ENCODE measurements around the gene AP1M1.

Gene AP1M1

DNA sequence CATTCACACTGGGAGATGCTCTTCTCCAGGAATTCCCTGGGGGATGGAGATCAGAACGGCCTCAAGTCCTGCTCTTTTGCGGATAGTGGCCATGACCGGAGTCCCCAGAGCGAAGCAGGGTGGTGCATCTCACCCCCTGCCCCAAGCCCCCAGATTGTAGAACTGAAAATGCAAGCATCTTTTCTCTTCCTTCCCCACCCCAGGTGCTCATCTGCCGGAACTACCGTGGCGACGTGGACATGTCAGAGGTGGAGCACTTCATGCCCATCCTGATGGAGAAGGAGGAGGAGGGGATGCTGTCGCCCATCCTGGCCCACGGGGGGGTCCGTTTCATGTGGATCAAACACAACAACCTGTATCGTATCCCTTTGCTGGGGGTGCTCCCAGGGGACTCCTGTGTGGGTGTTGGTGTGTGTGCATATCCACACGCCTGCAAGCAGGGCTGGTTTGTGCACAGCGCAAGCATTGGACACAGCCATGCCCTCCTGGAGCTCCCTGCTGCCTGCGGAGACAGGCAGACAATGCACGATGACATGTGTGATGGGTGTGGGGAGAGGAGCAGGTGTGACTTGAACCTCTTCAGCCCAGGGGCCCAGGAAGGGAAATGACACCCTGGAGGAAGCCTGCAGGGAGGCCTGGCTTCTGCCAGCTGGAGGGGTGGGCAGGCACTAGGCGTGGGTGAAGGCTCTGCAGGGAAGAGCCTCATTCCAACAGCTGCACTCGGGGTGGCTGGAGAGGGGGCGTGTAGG lies 5.7 kb downstream of the AP1M1 start:
- no peak overlapping the region for H3K4me3 ChIP-seq (ENCODE audit: low read depth, low read length)
- TF ChIP-seq, protein P1, sequence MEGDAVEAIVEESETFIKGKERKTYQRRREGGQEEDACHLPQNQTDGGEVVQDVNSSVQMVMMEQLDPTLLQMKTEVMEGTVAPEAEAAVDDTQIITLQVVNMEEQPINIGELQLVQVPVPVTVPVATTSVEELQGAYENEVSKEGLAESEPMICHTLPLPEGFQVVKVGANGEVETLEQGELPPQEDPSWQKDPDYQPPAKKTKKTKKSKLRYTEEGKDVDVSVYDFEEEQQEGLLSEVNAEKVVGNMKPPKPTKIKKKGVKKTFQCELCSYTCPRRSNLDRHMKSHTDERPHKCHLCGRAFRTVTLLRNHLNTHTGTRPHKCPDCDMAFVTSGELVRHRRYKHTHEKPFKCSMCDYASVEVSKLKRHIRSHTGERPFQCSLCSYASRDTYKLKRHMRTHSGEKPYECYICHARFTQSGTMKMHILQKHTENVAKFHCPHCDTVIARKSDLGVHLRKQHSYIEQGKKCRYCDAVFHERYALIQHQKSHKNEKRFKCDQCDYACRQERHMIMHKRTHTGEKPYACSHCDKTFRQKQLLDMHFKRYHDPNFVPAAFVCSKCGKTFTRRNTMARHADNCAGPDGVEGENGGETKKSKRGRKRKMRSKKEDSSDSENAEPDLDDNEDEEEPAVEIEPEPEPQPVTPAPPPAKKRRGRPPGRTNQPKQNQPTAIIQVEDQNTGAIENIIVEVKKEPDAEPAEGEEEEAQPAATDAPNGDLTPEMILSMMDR (IDR thresholded peaks at IDR 0.05; ENCODE audit: borderline replicate concordance, insufficient read depth, low read depth, low read length) = no peak

DNA sequence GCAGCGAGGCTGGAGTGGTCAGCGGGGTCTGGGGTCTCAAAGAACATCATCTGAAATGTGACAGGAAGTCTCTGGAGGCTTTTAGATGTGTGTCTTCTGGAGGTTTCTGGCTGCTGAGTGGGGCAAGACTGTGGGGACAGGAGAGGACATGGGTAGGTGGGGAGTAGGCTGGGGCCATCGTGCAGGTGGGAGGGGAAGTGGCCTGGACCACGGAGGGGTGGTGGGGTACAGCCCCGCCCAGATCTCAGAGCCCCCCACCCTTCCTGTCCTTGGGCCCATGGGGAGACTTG lies 6.2 kb downstream of the AP1M1 start:
- TF ChIP-seq, protein P1 (IDR thresholded peaks at IDR 0.05; ENCODE audit: borderline replicate concordance, insufficient read depth, low read depth, low read length) = no peak

DNA sequence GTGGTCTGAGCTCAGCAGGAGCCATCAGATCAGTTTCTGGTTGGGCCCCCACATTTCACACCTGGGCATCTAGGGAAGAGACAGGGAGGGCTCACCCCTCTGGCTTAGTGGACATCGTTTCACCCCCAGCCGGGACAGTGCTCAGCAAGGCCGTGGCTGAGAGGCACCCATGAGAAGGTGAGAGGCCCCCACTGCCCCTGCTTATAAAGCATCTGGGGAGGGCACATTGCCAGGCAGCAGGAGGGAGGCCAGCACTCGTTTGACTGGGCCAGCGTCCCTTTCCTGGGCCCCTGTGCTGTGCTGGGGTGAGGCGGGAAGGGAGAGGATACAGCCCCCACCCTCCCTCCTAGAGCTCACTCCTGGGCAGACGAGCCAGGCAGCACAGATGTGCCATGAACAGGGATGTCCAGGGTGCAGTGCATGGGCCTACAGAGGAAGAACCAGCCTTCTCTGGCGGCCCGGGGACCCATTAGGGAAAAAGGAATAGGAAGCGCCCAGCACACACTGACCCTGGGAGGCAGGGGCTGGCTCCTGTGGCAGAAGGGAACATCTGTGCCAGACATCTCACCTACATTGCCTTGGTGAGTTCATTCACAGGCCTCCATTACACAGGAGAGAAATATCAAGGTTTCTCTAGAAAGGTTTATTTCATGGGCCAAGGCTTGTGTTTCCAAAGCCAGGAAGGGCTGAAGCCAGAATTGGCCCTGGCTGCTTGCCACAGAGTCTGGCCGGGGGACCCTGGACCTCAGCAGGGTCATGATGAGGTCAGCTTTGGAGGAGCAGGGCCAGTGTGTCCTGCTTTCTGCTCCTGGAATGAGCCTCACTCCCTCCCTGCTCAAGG lies 7.7 kb downstream of the AP1M1 start:
- no peak overlapping the region for H3K4me3 ChIP-seq (ENCODE audit: low read depth, low read length)
- TF ChIP-seq, protein P1 (IDR thresholded peaks at IDR 0.05; ENCODE audit: borderline replicate concordance, insufficient read depth, low read depth, low read length) = no peak

More for the DNA sequence above, 6.2 kb downstream of the AP1M1 start:
- no peak overlapping the region for H3K4me3 ChIP-seq (ENCODE audit: low read depth, low read length)

DNA sequence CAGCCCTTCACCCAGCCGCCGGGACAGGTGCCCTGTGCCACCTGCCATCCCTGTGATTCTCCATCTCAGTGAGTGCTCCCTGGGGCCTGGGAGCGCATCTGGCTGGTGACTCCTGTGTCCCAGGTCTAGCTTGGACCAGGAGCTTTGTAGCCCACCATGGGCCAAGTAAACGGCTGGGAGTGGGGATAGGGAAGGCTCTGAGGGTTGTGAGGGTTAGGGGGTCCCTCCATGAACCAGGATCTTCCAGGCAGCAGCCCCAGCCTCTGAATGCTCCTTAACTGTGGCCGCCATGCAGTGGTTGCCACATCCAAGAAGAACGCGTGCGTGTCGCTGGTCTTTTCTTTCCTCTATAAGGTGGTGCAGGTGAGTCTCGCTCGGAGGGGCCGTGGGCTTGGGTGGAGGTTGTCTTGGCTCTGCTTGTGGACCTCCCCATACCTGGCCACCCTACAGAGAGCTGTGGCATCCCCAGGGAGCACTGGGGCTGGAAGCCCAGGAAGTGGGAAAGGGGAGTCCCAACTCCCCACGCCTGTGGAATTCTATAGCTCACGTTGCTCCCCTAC lies 8.4 kb downstream of the AP1M1 start:
- TF ChIP-seq, protein P1 (IDR thresholded peaks at IDR 0.05; ENCODE audit: borderline replicate concordance, insufficient read depth, low read depth, low read length) = no peak
- no peak overlapping the region for H3K4me3 ChIP-seq (ENCODE audit: low read depth, low read length)

DNA sequence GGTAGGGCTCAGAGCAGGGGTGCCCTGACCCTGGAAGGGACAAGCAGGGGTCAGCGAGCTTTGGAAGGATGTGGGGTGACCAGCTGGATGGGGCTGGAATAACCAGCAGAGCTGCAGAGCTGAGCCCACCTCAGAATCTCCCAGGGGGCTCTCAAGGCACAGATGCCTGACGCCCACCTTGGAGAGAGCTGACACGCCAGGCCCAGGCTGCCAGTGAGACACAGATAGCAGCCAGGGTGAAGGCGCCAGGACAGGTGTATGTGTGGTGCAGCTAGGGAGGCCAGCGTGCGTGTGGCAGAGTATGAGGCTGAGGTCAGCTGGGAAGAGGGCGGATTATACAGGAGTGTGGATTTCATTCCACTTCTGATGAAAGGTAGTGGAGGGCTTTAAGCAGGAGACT lies 8.9 kb downstream of the AP1M1 start:
- TF ChIP-seq, protein P1 (IDR thresholded peaks at IDR 0.05; ENCODE audit: borderline replicate concordance, insufficient read depth, low read depth, low read length) = no peak

DNA sequence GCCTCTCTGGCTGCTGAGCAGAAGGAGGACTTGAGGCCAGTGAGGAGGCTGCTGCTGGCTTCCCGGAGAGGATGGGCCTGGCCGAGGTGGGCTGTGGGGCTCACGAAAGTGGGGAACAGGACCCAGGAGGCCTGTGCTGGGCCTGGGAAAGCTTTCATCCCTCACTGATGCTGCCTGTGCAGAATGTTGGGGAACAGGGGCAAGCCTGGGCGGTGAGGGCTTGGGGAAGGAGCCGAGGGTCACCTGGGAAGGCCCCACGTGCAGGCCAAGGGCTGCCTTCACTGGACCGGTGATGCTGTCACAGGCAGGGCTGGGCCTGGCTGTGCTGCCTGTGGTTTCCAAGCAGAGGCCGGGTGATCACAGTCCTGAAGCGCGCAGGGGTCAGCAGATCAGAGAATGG lies 9.4 kb downstream of the AP1M1 start:
- TF ChIP-seq, protein P1 (IDR thresholded peaks at IDR 0.05; ENCODE audit: borderline replicate concordance, insufficient read depth, low read depth, low read length) = no peak
- H3K4me3 ChIP-seq (ENCODE audit: low read depth, low read length) = no peak overlapping the region

More for the DNA sequence above, 8.9 kb downstream of the AP1M1 start:
- no peak overlapping the region for H3K4me3 ChIP-seq (ENCODE audit: low read depth, low read length)

Measured in GM12875 (cell line).